ENCODE data around the gene NELFB.

The NELFB gene

GRCh38 chr9:137223078-137223970 lies 31.8 kb upstream of the NELFB start:
- peak; percentile 97 for DNase-seq

- no peak for DNase-seq
Observed at GRCh38 chr9:137224830-137225694, 30.1 kb upstream of the NELFB start, which contains the start of gene CYSRT1. Gene CYSRT1, plus strand, starts transcription at chr9:137225174. Its CDS starts 448 bp downstream, at chr9:137225622.

GRCh38 chr9:137225699-137226331 lies 29.3 kb upstream of the NELFB start:
- no peak for DNase-seq

GRCh38 chr9:137226338-137227053 lies 28.6 kb upstream of the NELFB start:
- no peak for DNase-seq

GRCh38 chr9:137227054-137227852 lies 27.9 kb upstream of the NELFB start, which contains the start of gene RNF224:
Gene RNF224, plus strand, starts transcription at chr9:137227502. Its CDS starts 834 bp downstream, at chr9:137228336.
- DNase-seq: peak; percentile 60

- no peak for DNase-seq
Observed at GRCh38 chr9:137227853-137228505, 27.1 kb upstream of the NELFB start.

GRCh38 chr9:137228506-137228967 lies 26.6 kb upstream of the NELFB start:
- no peak for DNase-seq

GRCh38 chr9:137228968-137229896 lies 25.9 kb upstream of the NELFB start:
- no peak for DNase-seq

GRCh38 chr9:137229903-137230704 lies 25.0 kb upstream of the NELFB start:
- DNase-seq: no peak

- no peak for DNase-seq
Observed at GRCh38 chr9:137230705-137231371, 24.3 kb upstream of the NELFB start, which contains the start of gene SLC34A3. Gene SLC34A3, plus strand, starts transcription at chr9:137230901. Its CDS starts 802 bp downstream, at chr9:137231703.

- DNase-seq: no peak
Observed at GRCh38 chr9:137231372-137232039, 23.6 kb upstream of the NELFB start.

GRCh38 chr9:137232101-137232500 lies 23.0 kb upstream of the NELFB start:
- no peak for DNase-seq

- DNase-seq: no peak
Observed at GRCh38 chr9:137232510-137232909, 22.6 kb upstream of the NELFB start.

- DNase-seq: no peak
Observed at GRCh38 chr9:137233143-137233980, 21.8 kb upstream of the NELFB start.

GRCh38 chr9:137234055-137234697 lies 21.0 kb upstream of the NELFB start:
- DNase-seq: no peak

All from fibroblast of skin of back (primary cell).